ENCODE results near the gene HLA-DOA. TPM values are rescaled to one million over a fixed set of nuclear protein-coding genes. Genes with fewer than 3 reads are reported as not detected.

HLA-DOA gene
- total and polyA plus RNA-seq, 2 of the 8 experiments (the other 6 are each of a cell fraction or from before 2014, with no cell fraction given): 23.7 to 89.0 TPM

GRCh38 chr6:32974541-32975308 is 34.7 kb downstream of the HLA-DOA start (continued):
- TF ChIP-seq SP2 (IDR thresholded peaks at IDR 0.05; ENCODE audit: low read length): no peak
- TF ChIP-seq POLR2A (IDR thresholded peaks at IDR 0.05; ENCODE audit: control extremely low read depth in 1 of 2, low read depth in 2 of 2, low read length in 2 of 2): peak in 1 of 2 experiments; percentile 77; a peak in 2 of 3 replicates
- no peak for TF ChIP-seq JUND (IDR thresholded peaks at IDR 0.05; ENCODE audit: low read length)
- no peak for TF ChIP-seq SIX5 (IDR thresholded peaks at IDR 0.05; ENCODE audit: low read depth, low read length)
- no peak for TF ChIP-seq CHD7 (IDR thresholded peaks at IDR 0.05; ENCODE audit: insufficient replicate concordance, low read length)
- no peak for TF ChIP-seq NRF1 (IDR thresholded peaks at IDR 0.05; ENCODE audit: low read depth, low read length)
- no peak for TF ChIP-seq YY1 (IDR thresholded peaks at IDR 0.05; ENCODE audit: low read depth, low read length)
- peak; percentile 27 to 50; a peak in 1 of 4 replicates for TF ChIP-seq SIN3A (conservative IDR thresholded peaks at IDR 0.05 in 1 of 2, IDR thresholded peaks at IDR 0.05 in 1 of 2; ENCODE audit: low read depth in 1 of 2, low read length in 2 of 2)

All from H1 (cell line).